PC-9 (cell line): Measurements from ENCODE around the gene DHTKD1. TPM values are rescaled to one million over a fixed set of nuclear protein-coding genes. Genes with fewer than 3 reads are reported as not detected.
"Not testable (repeated sequence)": the region's sequence is repeated elsewhere in the genome, so short reads cannot be mapped to it uniquely, and the experiment has no call there.

ENCODE experiments used
- BruUV-seq: library from RNA; stranded (reverse); fragments of 400-500 nt; replicated peaks from 2 replicates; lab custom pipeline; 2021; lab: Mats Ljungman, UMichigan
- CTCF ChIA-PET: fragments of 300-600 bp; sonication (Branson Sonifier 250); formaldehyde crosslinking; loops from one replicate; lab custom pipeline; 2022; ENCODE audit warnings: antibody characterized with exemption; lab: Charles Lee
- POLR2A ChIA-PET: fragments of 300-600 bp; sonication (Branson Sonifier 250); formaldehyde crosslinking; loops from one replicate; lab custom pipeline; 2022; ENCODE audit warnings: antibody characterized with exemption; ENCODE audit not compliant: unreplicated experiment; lab: Charles Lee
- DNase-seq, 2 experiments: peaks; one replicate each; pipeline versions ENCODE4 v3.0.0 to v3.0.0-alpha.2; 2015 to 2022; ENCODE audit warnings: mixed read lengths in 1 of 2
- H2AFZ ChIP-seq: fragments of 200-600 bp; sonication (generic); 2 replicates; pipeline ENCODE4 v1.8.1; 2017; ENCODE audit warnings: antibody characterized with exemption
- H3F3A ChIP-seq: fragments of 200-600 bp; sonication (generic); 2 replicates; pipeline ENCODE4 v1.8.1; 2017; ENCODE audit warnings: antibody characterized with exemption, mild to moderate bottlenecking, low read depth; ENCODE audit not compliant: insufficient read depth
- H3K27ac ChIP-seq: fragments of 200-600 bp; sonication (generic); 2 replicates; pipeline ENCODE4 v1.6.1; 2016; ENCODE audit warnings: mixed run types
- H3K27me3 ChIP-seq: fragments of 200-600 bp; sonication (generic); 2 replicates; pipeline ENCODE4 v1.6.1; 2016; ENCODE audit warnings: low read depth, mixed run types; ENCODE audit not compliant: insufficient read depth
- H3K36me3 ChIP-seq: fragments of 200-600 bp; sonication (generic); 2 replicates; pipeline ENCODE4 v1.6.1; 2016; ENCODE audit warnings: low read depth, mixed run types
- H3K4me1 ChIP-seq: fragments of 200-600 bp; sonication (generic); replicated peaks from 2 replicates; pipeline ENCODE4 v1.6.1; 2016; ENCODE audit warnings: mixed run types; ENCODE audit not compliant: insufficient read depth
- H3K4me2 ChIP-seq: fragments of 200-600 bp; sonication (generic); 2 replicates; pipeline ENCODE4 v1.6.1; 2017; ENCODE audit warnings: mixed run types
- H3K4me3 ChIP-seq: fragments of 200-600 bp; sonication (generic); 2 replicates; pipeline ENCODE4 v1.6.1; 2016; ENCODE audit warnings: mixed run types
- H3K79me2 ChIP-seq: fragments of 200-600 bp; sonication (generic); 2 replicates; pipeline ENCODE4 v1.6.1; 2017; ENCODE audit warnings: low read depth, mixed run types
- H3K9me2 ChIP-seq: fragments of 200-600 bp; sonication (generic); 2 replicates; pipeline ENCODE4 v1.8.1; 2017; ENCODE audit warnings: mild to moderate bottlenecking; ENCODE audit not compliant: insufficient read depth
- H3K9me3 ChIP-seq: fragments of 200-600 bp; sonication (generic); 2 replicates; pipeline ENCODE4 v1.8.1; 2016; ENCODE audit warnings: low read depth; ENCODE audit not compliant: insufficient read depth
- H4K20me1 ChIP-seq: fragments of 200-600 bp; sonication (generic); 2 replicates; pipeline ENCODE4 v1.8.1; 2017; ENCODE audit not compliant: insufficient read depth
- EZH2 ChIP-seq: fragments of 200-600 bp; sonication (generic); IDR thresholded peaks from 2 replicates; pipeline ENCODE4 v1.8.0; 2017; ENCODE audit warnings: antibody characterized with exemption, low read depth
- intact Hi-C: fragments of 100-400 bp; cut with micrococcal nuclease; formaldehyde crosslinking; loops from one replicate; pipeline ENCODE4 v1.10.0; 2022; ENCODE audit not compliant: unreplicated experiment
- total RNA-seq: library from RNA; stranded (reverse); gene quantifications from 2 replicates; pipeline ENCODE4 v1.2.3, GENCODE V29; 2021
- TF ChIP-seq, protein P1 (sequence below): fragments of 200-600 bp; sonication (generic); conservative IDR thresholded peaks from 2 replicates; pipeline ENCODE4 v1.6.1; 2017; ENCODE audit warnings: mixed run types, antibody characterized with exemption, mild to moderate bottlenecking, moderate library complexity

DHTKD1 gene
- total RNA-seq, 1 experiment from 2014 or later = 41.1 TPM

DNA sequence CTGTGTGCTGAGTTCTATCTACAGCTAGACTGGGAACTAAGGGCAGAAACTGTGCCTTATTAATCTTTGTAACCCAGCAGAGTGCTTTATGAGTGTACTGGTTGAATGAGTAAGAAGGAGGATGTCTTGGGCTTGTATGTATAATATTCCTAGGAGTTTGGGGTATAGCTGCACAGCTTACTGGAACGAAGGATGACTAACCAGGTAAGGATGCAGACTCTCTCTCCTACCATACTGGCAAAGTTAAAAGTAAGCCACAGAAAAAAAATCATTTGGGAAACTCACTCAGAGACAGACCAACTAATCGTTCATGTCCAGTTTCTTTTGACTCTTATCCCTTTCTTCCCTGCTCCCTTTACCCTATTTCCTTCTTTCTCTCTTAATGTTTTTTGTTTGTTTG, 1.4 kb upstream of the DHTKD1 start:
- Histone ChIP-seq H3K4me3 (no peak overlapping the region), H3K36me3 (no peaks in the 10 kb centered on the region), H3K9me3 (no peaks in the 10 kb centered on the region), H3K4me1 (no peaks in the 10 kb centered on the region), H3K9me2 (no peaks in the 10 kb centered on the region), H3K79me2 (peaks cover 24% of the 10 kb centered on the region; the same call in 1 of the 2 replicates), H3K27me3 (no peaks in the 10 kb centered on the region), H3K4me2 (no peak overlapping the region), H3K27ac (no peak overlapping the region), H3F3A (peaks cover 8% of the 10 kb centered on the region; the same call in 1 of the 2 replicates), H2AFZ (no peak overlapping the region), H4K20me1 (no peaks in the 10 kb centered on the region)
- CTCF ChIA-PET = no interaction called here
- BruUV-seq = no TSS peak
- TF ChIP-seq, protein P1, sequence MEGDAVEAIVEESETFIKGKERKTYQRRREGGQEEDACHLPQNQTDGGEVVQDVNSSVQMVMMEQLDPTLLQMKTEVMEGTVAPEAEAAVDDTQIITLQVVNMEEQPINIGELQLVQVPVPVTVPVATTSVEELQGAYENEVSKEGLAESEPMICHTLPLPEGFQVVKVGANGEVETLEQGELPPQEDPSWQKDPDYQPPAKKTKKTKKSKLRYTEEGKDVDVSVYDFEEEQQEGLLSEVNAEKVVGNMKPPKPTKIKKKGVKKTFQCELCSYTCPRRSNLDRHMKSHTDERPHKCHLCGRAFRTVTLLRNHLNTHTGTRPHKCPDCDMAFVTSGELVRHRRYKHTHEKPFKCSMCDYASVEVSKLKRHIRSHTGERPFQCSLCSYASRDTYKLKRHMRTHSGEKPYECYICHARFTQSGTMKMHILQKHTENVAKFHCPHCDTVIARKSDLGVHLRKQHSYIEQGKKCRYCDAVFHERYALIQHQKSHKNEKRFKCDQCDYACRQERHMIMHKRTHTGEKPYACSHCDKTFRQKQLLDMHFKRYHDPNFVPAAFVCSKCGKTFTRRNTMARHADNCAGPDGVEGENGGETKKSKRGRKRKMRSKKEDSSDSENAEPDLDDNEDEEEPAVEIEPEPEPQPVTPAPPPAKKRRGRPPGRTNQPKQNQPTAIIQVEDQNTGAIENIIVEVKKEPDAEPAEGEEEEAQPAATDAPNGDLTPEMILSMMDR = no peak
- no peak for TF ChIP-seq EZH2
- DNase-seq = peak in 1 of 2 experiments; percentile 60
- intact Hi-C loops = loop anchor here (5.0 kb wide), 1 partner anchor 60 kb away; the partner anchor contains the start of gene SEC61A2
- POLR2A ChIA-PET = no interaction called here

DNA sequence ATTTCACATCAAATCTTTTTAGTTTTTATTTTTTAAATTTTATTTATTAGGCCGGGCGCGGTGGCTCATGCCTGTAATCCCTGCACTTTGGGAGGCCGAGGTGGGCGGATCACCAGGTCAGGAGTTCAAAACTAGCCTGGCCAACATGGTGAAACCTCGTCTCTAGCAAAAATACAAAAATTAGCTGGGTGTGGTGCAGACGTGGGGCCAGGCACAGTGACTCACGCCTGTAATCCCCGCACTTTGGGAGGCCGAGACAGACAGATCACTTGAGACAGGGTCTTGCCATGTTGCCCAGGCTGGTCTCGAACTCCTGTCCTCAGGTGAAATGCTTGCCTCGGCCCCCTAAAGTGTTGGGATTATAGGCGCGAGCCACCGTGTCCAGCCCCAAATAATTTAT, 2.7 kb downstream of the DHTKD1 start:
- H3K4me1 ChIP-seq, BruUV-seq, H3K4me3 ChIP-seq, H4K20me1 ChIP-seq, H3K4me2 ChIP-seq, H3K27me3 ChIP-seq, H3K36me3 ChIP-seq, H3K27ac ChIP-seq, H3K9me2 ChIP-seq, H3F3A ChIP-seq, H2AFZ ChIP-seq, DNase-seq, CTCF ChIA-PET, H3K9me3 ChIP-seq, intact Hi-C loops: not testable (repeated sequence)
- H3K79me2 ChIP-seq = peaks cover 24% of the 10 kb centered on the region; the same call in 1 of the 2 replicates
- POLR2A ChIA-PET = interaction anchor here (0.6 kb wide), 1 partner anchor 590 kb away, joined by 5 read pairs; no protein-coding TSS in a partner anchor

DNA sequence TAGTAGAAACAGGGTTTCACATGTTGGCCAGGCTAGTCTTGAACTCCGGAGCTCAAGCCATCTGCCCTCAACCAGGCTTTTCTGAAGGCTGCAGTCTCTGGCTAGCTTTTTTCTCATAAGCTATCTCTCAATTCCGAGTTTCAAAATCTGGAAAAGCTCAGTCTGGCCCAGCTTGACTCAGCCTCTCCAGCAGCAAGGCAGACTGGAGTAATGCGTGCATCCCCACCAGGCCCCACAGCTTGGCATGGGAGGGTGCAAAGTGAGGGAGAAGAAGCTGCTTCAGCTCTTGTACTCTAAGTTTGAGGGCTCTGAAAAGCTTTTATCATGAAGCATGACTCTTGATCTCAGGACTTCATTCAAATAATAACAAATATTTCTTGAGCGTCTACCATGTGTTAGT, 4.8 kb downstream of the DHTKD1 start:
- peaks cover 24% of the 10 kb centered on the region; the same call in 1 of the 2 replicates for H3K79me2 ChIP-seq
- H4K20me1 ChIP-seq = no peaks in the 10 kb centered on the region
- no peaks in the 10 kb centered on the region for H3K9me3 ChIP-seq
- no peak overlapping the region for H3K27ac ChIP-seq
- H3K27me3 ChIP-seq = no peaks in the 10 kb centered on the region
- H3K36me3 ChIP-seq = no peaks in the 10 kb centered on the region
- ChIA-PET CTCF (no interaction called here), POLR2A (interaction anchor here (0.6 kb wide), 1 partner anchor 50 kb away, joined by 8 read pairs; no protein-coding TSS in a partner anchor)
- H2AFZ ChIP-seq = no peak overlapping the region
- H3K9me2 ChIP-seq = no peaks in the 10 kb centered on the region
- no peak overlapping the region for H3K4me3 ChIP-seq
- no peak overlapping the region for H3K4me2 ChIP-seq
- no peaks in the 10 kb centered on the region for H3F3A ChIP-seq
- no peak for DNase-seq
- H3K4me1 ChIP-seq = no peaks in the 10 kb centered on the region
- intact Hi-C loops = no loop called here
- TF ChIP-seq, protein P1 = no peak
- TF ChIP-seq EZH2 = no peak
- BruUV-seq = no TSS peak
